SK-MEL-5 (cell line): ENCODE data around the gene SLC25A27. TPM values are rescaled to one million over a fixed set of nuclear protein-coding genes. Genes with fewer than 3 reads are reported as not detected.

Source experiments
- DNase-seq: peaks from one replicate; pipeline ENCODE4 v3.0.0-alpha.2; 2016; ENCODE audit warnings: low read depth, low spot score
- in situ Hi-C: cut with HindIII; loops from 2 replicates; pipeline ENCODE4 v1.10.0; 2016; ENCODE audit warnings: low sequenced_read_pairs, high pct_unique_total_duplicates, low pct_unique_long_range_greater_than_20kb
- total RNA-seq: library from RNA; depleted of rRNA; stranded (reverse); fragments of >200 nt; shearing (Covaris generic); gene quantifications from 2 replicates; pipeline ENCODE4 v1.2.3, GENCODE V29; 2014; rRNA removed

The SLC25A27 gene
- total RNA-seq, 1 experiment from 2014 or later: 2.1 TPM

DNA sequence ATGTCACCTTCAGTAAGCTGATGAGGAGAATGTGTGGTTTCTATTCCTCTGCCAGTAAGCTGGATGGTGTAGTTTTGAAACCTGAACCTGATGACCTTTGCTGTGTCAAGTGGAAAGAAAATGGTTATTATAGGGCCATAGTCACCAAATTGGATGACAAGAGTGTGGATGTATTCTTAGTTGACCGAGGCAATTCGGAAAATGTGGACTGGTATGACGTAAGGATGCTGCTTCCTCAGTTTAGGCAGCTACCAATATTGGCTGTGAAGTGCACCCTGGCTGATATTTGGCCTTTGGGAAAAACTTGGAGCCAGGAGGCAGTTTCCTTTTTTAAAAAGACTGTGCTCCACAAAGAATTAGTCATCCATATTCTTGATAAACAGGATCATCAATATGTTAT, 36.9 kb downstream of the SLC25A27 start:
- in situ Hi-C loops: no loop called here
- DNase-seq: no peak

DNA sequence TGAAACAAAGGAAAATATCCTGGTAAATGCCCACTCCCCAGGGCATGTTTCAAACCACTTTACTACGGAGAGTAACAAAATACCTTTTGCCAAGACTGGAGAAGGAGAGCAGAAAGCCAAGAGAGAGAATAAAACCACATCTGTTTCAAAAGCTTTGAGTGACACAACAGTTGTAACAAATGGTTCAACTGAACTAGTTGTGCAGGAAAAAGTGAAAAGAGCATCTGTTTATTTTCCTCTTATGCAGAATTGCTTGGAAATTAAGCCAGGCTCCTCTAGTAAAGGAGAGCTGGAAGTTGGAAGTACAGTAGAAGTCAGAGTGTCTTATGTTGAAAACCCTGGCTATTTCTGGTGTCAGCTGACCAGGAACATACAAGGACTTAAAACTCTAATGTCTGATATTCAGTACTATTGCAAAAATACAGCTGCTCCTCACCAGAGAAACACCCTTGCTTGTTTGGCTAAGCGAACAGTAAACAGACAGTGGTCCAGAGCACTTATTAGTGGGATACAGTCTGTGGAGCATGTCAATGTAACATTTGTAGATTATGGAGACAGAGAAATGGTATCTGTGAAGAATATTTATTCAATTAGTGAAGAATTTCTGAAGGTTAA, 37.5 kb downstream of the SLC25A27 start:
- no peak for DNase-seq
- in situ Hi-C loops: no loop called here

DNA sequence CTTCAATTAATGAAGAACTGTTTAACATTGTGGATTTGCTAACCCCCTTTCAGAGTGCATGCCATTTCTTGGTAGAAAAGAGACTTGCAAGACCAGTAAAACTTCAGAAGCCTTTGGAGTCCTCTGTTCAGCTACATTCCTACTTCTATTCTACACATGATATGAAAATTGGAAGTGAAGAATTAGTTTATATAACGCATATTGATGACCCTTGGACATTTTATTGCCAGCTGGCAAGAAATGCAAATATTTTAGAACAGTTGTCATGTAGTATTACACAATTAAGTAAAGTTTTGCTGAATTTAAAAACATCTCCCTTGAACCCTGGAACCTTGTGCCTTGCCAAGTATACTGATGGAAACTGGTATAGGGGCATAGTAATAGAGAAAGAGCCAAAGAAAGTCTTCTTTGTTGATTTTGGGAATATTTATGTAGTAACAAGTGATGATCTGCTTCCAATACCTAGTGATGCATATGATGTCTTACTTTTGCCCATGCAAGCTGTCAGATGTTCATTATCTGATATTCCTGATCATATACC, 38.2 kb downstream of the SLC25A27 start:
- no peak for DNase-seq
- in situ Hi-C loops: no loop called here

GRCh38 chr6:46699970-46700369, 47.2 kb downstream of the SLC25A27 start:
- in situ Hi-C loops: no loop called here
- DNase-seq: no peak

DNA sequence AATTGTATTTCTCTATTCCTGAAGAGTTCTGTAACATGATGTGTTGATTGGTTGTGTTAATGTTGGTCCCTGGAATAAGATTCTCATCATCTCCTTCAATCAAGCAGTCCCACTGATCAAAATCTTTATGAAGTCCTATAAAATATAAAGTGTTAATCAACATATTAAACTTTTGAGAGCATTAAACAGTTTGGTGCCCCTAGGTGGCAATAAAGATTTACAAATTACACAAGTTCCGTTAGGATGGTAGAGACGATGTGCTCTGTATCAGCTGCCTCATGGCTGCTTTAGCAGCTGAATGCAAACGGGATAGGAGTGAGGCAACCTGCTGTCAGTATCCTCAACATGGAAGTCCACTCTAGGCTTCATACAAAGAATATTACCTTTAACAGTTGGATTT, 51.8 kb downstream of the SLC25A27 start:
- in situ Hi-C loops: no loop called here
- DNase-seq: peak; percentile 62

GRCh38 chr6:46706464-46706863, 53.7 kb downstream of the SLC25A27 start:
- in situ Hi-C loops: no loop called here
- DNase-seq: no peak

DNA sequence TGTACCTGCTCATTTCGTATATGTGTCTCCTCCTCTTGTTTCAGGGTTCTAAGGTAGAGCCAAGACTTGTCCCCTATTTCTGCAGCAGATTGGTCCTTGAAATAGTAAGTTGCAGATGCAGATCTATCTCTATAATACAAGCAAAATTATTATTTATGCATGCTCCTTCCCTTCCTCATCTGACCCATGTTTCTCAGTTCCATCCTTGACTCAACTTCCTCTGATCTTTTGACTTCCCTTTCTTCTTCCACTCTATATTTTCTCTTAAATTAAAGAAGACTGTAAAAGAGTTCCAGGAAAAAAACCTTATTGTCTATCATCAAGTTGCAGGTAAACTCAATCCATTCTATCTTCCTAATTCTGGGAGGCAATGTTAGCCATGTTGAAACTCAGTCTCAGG, 58.7 kb downstream of the SLC25A27 start:
- in situ Hi-C loops: no loop called here
- no peak for DNase-seq

DNA sequence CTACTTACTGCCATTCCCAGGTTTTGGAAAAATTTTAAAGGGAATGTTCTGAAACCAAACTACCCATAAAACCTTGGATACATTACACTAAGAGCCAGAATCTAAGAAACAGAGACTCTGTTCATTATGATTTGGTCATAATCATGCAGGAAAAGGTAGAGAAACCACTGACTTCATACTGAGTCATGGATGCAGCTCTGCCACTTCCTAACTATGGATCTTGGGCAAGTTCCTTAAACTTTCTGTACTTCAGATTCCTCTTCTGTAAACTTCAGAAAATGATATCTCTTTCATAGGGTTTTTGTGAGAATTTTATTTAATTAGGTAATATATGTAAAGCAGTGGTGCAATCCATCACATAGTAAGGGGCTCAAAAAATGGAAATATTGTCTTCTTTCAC, 62.4 kb downstream of the SLC25A27 start:
- no peak for DNase-seq

DNA sequence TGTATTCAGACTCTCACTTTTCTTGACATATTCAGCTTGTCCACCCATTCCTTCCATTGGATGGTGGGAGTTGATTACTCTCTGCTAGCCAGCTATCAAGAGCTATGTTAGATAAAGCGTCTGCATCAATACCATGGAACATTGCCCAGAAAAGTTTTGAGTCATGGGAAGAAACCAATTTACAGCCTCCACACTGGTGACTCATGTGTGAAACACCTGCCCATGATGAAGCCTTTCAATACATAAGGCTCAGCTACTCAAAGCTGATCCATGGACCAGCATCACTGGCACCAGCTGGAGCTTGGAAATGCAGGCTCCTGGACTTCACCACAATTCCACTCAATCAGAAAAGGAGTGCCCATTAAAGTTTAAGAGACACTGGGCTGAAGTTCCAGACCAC, 66.3 kb downstream of the SLC25A27 start:
- DNase-seq: no peak
- in situ Hi-C loops: no loop called here

More for the DNA sequence above, 62.4 kb downstream of the SLC25A27 start:
- in situ Hi-C loops: no loop called here

- DNase-seq: no peak
- in situ Hi-C loops: no loop called here
Observed at GRCh38 chr6:46720401-46720800, 67.6 kb downstream of the SLC25A27 start.

Other genes with a start within 250 kb of the SLC25A27 start
- gene RCAN2, start 161.5 kb upstream of the SLC25A27 start, total RNA-seq: 0.11 TPM in 1 of 2 replicates, not detected in the other
- gene CYP39A1, start 157 bp upstream of the SLC25A27 start, total RNA-seq: 0.34 and 0.56 TPM in 2 replicates
- gene TDRD6, start 34.9 kb downstream of the SLC25A27 start, total RNA-seq: 0.05 TPM in 1 of 2 replicates, not detected in the other
- gene PLA2G7, start 82.4 kb downstream of the SLC25A27 start, total RNA-seq: 0.19 and 0.53 TPM in 2 replicates
- not detected in 2 replicates for gene ANKRD66, start 94.0 kb downstream of the SLC25A27 start, total RNA-seq
- gene MEP1A, start 140.4 kb downstream of the SLC25A27 start, total RNA-seq: not detected in 2 replicates